Measurements from ENCODE around the gene ABHD6.

Gene ABHD6

GRCh38 chr3:58291671-58292338 lies 54.2 kb downstream of the ABHD6 start:
- DNase-seq (ENCODE audit: low read depth), result no peak
- TF ChIP-seq, protein P1, sequence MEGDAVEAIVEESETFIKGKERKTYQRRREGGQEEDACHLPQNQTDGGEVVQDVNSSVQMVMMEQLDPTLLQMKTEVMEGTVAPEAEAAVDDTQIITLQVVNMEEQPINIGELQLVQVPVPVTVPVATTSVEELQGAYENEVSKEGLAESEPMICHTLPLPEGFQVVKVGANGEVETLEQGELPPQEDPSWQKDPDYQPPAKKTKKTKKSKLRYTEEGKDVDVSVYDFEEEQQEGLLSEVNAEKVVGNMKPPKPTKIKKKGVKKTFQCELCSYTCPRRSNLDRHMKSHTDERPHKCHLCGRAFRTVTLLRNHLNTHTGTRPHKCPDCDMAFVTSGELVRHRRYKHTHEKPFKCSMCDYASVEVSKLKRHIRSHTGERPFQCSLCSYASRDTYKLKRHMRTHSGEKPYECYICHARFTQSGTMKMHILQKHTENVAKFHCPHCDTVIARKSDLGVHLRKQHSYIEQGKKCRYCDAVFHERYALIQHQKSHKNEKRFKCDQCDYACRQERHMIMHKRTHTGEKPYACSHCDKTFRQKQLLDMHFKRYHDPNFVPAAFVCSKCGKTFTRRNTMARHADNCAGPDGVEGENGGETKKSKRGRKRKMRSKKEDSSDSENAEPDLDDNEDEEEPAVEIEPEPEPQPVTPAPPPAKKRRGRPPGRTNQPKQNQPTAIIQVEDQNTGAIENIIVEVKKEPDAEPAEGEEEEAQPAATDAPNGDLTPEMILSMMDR (conservative IDR thresholded peaks at IDR 0.05; ENCODE audit: low read depth, low read length), result no peak
- no peak overlapping the region for H3K4me3 ChIP-seq (ENCODE audit: low read depth, low read length)

DNA sequence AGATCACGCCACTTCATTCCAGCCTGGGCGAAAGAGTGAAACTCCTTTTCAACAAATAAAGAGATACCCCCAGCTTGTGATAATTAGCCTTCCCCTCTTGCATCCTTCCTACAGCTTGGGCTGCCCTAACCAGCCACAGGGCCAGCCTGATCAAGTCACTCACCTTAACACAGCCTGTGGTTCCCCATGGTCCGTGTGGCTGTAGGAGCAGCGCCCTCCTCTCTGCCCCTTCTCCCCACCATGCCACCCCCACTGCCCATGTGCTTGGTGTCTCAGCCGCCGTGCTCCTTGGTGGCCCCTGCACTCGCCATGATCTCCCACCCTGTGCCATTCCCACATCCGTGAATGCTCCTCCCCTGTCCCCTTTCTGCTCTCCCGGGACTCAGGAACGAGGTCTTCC lies 55.3 kb downstream of the ABHD6 start:
- DNase-seq (ENCODE audit: low read depth), result no peak
- TF ChIP-seq, protein P1 (conservative IDR thresholded peaks at IDR 0.05; ENCODE audit: low read depth, low read length), result no peak

GRCh38 chr3:58293516-58293915 lies 55.9 kb downstream of the ABHD6 start:
- H3K4me3 ChIP-seq (ENCODE audit: low read depth, low read length), result no peak overlapping the region
- TF ChIP-seq, protein P1 (conservative IDR thresholded peaks at IDR 0.05; ENCODE audit: low read depth, low read length), result no peak

More for the DNA sequence above, 55.3 kb downstream of the ABHD6 start:
- H3K4me3 ChIP-seq (ENCODE audit: low read depth, low read length), result no peak overlapping the region

GRCh38 chr3:58296269-58296668 lies 58.7 kb downstream of the ABHD6 start:
- DNase-seq (ENCODE audit: low read depth), result no peak
- TF ChIP-seq, protein P1 (conservative IDR thresholded peaks at IDR 0.05; ENCODE audit: low read depth, low read length), result no peak
- H3K4me3 ChIP-seq (ENCODE audit: low read depth, low read length), result no peak overlapping the region

More at GRCh38 chr3:58293516-58293915, 55.9 kb downstream of the ABHD6 start:
- no peak for DNase-seq (ENCODE audit: low read depth)

GRCh38 chr3:58296843-58297242 lies 59.3 kb downstream of the ABHD6 start:
- H3K4me3 ChIP-seq (ENCODE audit: low read depth, low read length), result no peak overlapping the region
- TF ChIP-seq, protein P1 (conservative IDR thresholded peaks at IDR 0.05; ENCODE audit: low read depth, low read length), result no peak
- no peak for DNase-seq (ENCODE audit: low read depth)

DNA sequence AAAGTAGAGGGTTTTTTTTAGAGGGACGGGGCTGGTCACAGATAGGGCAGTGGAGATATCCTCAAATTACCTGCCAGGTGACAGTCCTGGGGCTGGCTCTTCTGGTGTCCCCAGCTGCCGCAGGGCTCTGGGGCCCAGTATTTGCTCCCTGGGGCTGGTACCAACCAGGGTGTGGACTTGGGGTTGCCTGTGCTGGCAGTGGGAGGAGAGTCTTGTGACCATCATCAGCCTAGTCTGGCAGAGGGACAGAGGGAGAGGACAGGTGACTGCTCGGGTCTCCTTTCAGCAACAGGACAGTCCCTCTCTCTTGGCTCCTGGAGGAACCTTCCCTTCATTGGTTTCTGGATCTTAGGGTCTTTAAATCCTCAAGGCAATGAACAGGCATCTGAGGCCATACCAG lies 60.6 kb downstream of the ABHD6 start:
- no peak overlapping the region for H3K4me3 ChIP-seq (ENCODE audit: low read depth, low read length)
- TF ChIP-seq, protein P1 (conservative IDR thresholded peaks at IDR 0.05; ENCODE audit: low read depth, low read length), result no peak
- no peak for DNase-seq (ENCODE audit: low read depth)

DNA sequence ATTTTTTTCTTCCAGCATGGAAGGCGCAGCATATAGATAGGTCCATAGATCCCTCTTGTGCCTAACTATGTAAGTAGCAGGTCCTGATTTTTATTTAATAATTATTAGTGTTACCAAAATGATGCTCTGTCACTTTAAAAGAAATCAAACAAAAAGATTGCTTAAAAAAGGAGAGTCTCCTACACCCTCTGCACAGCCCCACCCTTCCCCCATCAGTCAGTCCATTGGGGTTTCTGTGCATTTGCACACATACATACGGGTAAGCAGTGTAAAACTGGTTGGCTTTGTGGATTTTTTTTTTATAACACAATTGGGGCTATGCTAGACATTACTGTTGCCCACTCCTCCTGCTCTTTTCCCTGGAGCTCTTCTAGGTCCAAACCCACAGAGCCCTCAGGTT lies 61.5 kb downstream of the ABHD6 start:
- H3K4me3 ChIP-seq (ENCODE audit: low read depth, low read length), result no peak overlapping the region
- no peak for DNase-seq (ENCODE audit: low read depth)
- TF ChIP-seq, protein P1 (conservative IDR thresholded peaks at IDR 0.05; ENCODE audit: low read depth, low read length), result no peak
